ENCODE data around the gene CYSLTR2. TPM values are rescaled to one million over a fixed set of nuclear protein-coding genes. Genes with fewer than 3 reads are reported as not detected.
A peak's percentile ranks its signal among the peaks of the same experiment; 100 is the strongest.

CYSLTR2 gene
- total and polyA plus RNA-seq, 2 experiments from 2014 or later, result not detected

DNA sequence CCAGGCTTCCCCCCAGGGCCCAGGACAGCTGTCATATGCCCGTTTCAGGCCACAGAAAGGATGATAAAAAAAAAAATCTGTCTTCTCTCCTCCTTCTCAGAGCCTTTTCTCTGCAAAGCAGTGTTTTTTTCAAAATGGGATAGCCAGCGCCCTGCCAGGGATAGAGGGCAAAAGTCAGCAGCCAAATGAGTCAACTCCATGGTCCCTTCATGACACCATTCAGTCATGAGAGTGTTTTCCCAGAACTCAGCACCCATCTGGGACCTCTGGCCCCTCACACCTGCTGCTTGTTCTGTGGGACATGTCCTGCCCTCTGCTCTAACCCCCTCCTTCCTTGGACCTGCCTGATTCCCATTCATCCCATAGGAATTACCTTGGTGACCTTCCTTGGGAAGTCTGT, 95.0 kb downstream of the CYSLTR2 start:
- 93 to 95% methylated on average over 2 of the region's 2 CpGs for WGBS, 2 experiments (ENCODE audit: low coverage in 1 of 2, low lambda C conversion rate in 2 of 2, missing lambda C conversion rate in 2 of 2)
- no peak for TF ChIP-seq EZH2 (IDR thresholded peaks at IDR 0.05; ENCODE audit: insufficient read depth, poor library complexity, severe bottlenecking)
- TF ChIP-seq EZH2phosphoT487 (IDR thresholded peaks at IDR 0.05; ENCODE audit: insufficient read depth, low read depth), result no peak
- DNase-seq, result no peak
- peaks cover 30% of the 10 kb centered on the region for H3F3A ChIP-seq (ENCODE audit: insufficient read depth)
- H3K79me2 ChIP-seq (ENCODE audit: insufficient read depth), result no peaks in the 10 kb centered on the region
- no peaks in the 10 kb centered on the region for H3K9me3 ChIP-seq (ENCODE audit: low read depth)
- H3K36me3 ChIP-seq (ENCODE audit: low read depth), result no peaks in the 10 kb centered on the region
- no peak overlapping the region for H2AFZ ChIP-seq
- H3K27ac ChIP-seq, result peak overlapping the region; percentile 58
- H3K9ac ChIP-seq, result no peak overlapping the region
- H3K27me3 ChIP-seq (replicated peaks; ENCODE audit: insufficient read depth), result peaks cover 4% of the 10 kb centered on the region; the same call in 1 of the 2 replicates
- peaks cover 26% of the 10 kb centered on the region for H3K4me1 ChIP-seq (ENCODE audit: insufficient read depth)
- in situ Hi-C loops (cut with MboI), result no loop called here
- H3K4me2 ChIP-seq (ENCODE audit: unreplicated experiment), result peak overlapping the region; percentile 32
- H3K4me3 ChIP-seq, result no peak overlapping the region
- no peaks in the 10 kb centered on the region for H4K20me1 ChIP-seq (ENCODE audit: insufficient read depth)
- H3K9me2 ChIP-seq (ENCODE audit: insufficient read depth), result no peaks in the 10 kb centered on the region

- Histone ChIP-seq H3K36me3 (ENCODE audit: low read depth) (no peaks in the 10 kb centered on the region), H3F3A (ENCODE audit: insufficient read depth) (peaks cover 30% of the 10 kb centered on the region), H3K4me3 (no peak overlapping the region), H3K9me2 (ENCODE audit: insufficient read depth) (no peaks in the 10 kb centered on the region), H3K4me1 (ENCODE audit: insufficient read depth) (peaks cover 26% of the 10 kb centered on the region), H3K79me2 (ENCODE audit: insufficient read depth) (no peaks in the 10 kb centered on the region), H3K27me3 (replicated peaks; ENCODE audit: insufficient read depth) (no peaks in the 10 kb centered on the region; the same call in 1 of the 2 replicates), H2AFZ (no peak overlapping the region), H3K27ac (peak overlapping the region; percentile 58), H3K9ac (peak overlapping the region; percentile 36; the same call in 1 of the 2 replicates), H3K9me3 (ENCODE audit: low read depth) (no peaks in the 10 kb centered on the region), H4K20me1 (ENCODE audit: insufficient read depth) (no peaks in the 10 kb centered on the region), H3K4me2 (ENCODE audit: unreplicated experiment) (peak overlapping the region; percentile 32)
- peak; percentile 84 for DNase-seq
- WGBS, 2 experiments (ENCODE audit: low coverage in 1 of 2, low lambda C conversion rate in 2 of 2, missing lambda C conversion rate in 2 of 2), result 18 to 25% methylated on average over 4 of the region's 4 CpGs
- TF ChIP-seq EZH2phosphoT487 (IDR thresholded peaks at IDR 0.05; ENCODE audit: insufficient read depth, low read depth) (no peak), EZH2 (IDR thresholded peaks at IDR 0.05; ENCODE audit: insufficient read depth, poor library complexity, severe bottlenecking) (no peak)
- in situ Hi-C loops (cut with MboI), result no loop called here
Measured at GRCh38 chr13:48749144-48749543, 95.4 kb downstream of the CYSLTR2 start.

DNA sequence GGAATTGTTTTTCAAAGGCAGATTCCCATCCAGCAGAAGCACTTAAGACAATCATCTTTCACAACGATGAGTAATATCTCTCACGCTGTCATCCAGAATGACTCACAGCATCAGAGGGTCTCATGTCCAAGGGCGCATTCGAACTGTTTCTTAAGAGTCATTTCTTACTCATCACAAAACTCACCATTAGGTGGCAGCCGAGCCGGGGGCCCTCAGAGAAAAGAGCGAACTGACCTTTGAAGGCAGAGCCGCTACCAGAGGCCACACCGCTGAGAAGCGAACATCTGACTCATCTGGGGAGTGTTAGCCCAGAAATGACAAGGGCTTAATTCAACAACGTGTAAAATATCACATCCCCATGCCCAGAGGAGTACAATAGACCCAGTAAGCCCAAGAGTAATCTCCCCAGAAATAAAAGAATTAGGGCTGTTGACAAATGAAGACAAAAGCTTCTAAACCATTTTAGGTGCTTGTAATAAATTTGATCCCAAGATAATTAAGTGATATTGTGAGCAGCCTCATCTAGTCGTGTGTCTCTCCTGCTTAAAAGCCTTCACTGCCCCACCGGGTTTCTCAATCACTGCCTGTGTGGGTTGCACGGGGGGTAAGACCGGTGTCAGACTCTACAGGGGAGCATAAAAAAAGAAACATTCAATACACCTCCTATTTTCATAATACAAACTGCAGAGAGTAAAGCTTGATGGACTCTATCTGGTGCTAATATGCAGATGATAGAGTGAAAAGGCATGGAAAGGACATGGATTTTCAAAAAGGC, 96.2 kb downstream of the CYSLTR2 start:
- Histone ChIP-seq H3K36me3 (ENCODE audit: low read depth) (no peaks in the 10 kb centered on the region), H3K27me3 (replicated peaks; ENCODE audit: insufficient read depth) (no peaks in the 10 kb centered on the region), H3K4me1 (ENCODE audit: insufficient read depth) (peaks cover 26% of the 10 kb centered on the region), H3K4me3 (peak overlapping the region; percentile 48), H2AFZ (0 out of 2 replicates have a peak overlapping the region, but pooled peaks have one; percentile 4), H3K27ac (peak overlapping the region; percentile 63), H4K20me1 (ENCODE audit: insufficient read depth) (no peaks in the 10 kb centered on the region), H3K9ac (peak overlapping the region; percentile 50), H3K4me2 (ENCODE audit: unreplicated experiment) (peak overlapping the region; percentile 64), H3K9me3 (ENCODE audit: low read depth) (no peaks in the 10 kb centered on the region), H3F3A (ENCODE audit: insufficient read depth) (peaks cover 30% of the 10 kb centered on the region), H3K79me2 (ENCODE audit: insufficient read depth) (no peaks in the 10 kb centered on the region), H3K9me2 (ENCODE audit: insufficient read depth) (no peaks in the 10 kb centered on the region)
- WGBS, 2 experiments (ENCODE audit: low coverage in 1 of 2, low lambda C conversion rate in 2 of 2, missing lambda C conversion rate in 2 of 2), result 3% methylated on average over 15 of the region's 15 CpGs
- TF ChIP-seq EZH2phosphoT487 (IDR thresholded peaks at IDR 0.05; ENCODE audit: insufficient read depth, low read depth), result peak; percentile 53; the same call in 1 of the 2 replicates
- TF ChIP-seq EZH2 (IDR thresholded peaks at IDR 0.05; ENCODE audit: insufficient read depth, poor library complexity, severe bottlenecking), result no peak
- in situ Hi-C loops (cut with MboI), result no loop called here
- DNase-seq, result peak; percentile 100

- Histone ChIP-seq H3K4me3 (peak overlapping the region; percentile 48), H3K4me2 (ENCODE audit: unreplicated experiment) (peak overlapping the region; percentile 64), H3K36me3 (ENCODE audit: low read depth) (no peaks in the 10 kb centered on the region), H2AFZ (0 out of 2 replicates have a peak overlapping the region, but pooled peaks have one; percentile 17), H3K9me2 (ENCODE audit: insufficient read depth) (no peaks in the 10 kb centered on the region), H3K27me3 (replicated peaks; ENCODE audit: insufficient read depth) (no peaks in the 10 kb centered on the region), H3K79me2 (ENCODE audit: insufficient read depth) (no peaks in the 10 kb centered on the region), H3F3A (ENCODE audit: insufficient read depth) (peaks cover 30% of the 10 kb centered on the region), H3K27ac (peak overlapping the region; percentile 63; the same call in 1 of the 2 replicates), H4K20me1 (ENCODE audit: insufficient read depth) (no peaks in the 10 kb centered on the region), H3K4me1 (ENCODE audit: insufficient read depth) (peaks cover 26% of the 10 kb centered on the region), H3K9me3 (ENCODE audit: low read depth) (no peaks in the 10 kb centered on the region), H3K9ac (peak overlapping the region; percentile 50; the same call in 1 of the 2 replicates)
- DNase-seq, result peak; percentile 76
- in situ Hi-C loops (cut with MboI), result no loop called here
- 55 to 60% methylated on average over 9 of the region's 9 CpGs for WGBS, 2 experiments (ENCODE audit: low coverage in 1 of 2, low lambda C conversion rate in 2 of 2, missing lambda C conversion rate in 2 of 2)
- no peak for TF ChIP-seq EZH2 (IDR thresholded peaks at IDR 0.05; ENCODE audit: insufficient read depth, poor library complexity, severe bottlenecking)
- no peak for TF ChIP-seq EZH2phosphoT487 (IDR thresholded peaks at IDR 0.05; ENCODE audit: insufficient read depth, low read depth)
Measured at GRCh38 chr13:48750588-48751383, 97.1 kb downstream of the CYSLTR2 start.
